Left kidney (tissue), 2 donors: Measurements from ENCODE around the gene ZDHHC13. TPM values are rescaled to one million over a fixed set of nuclear protein-coding genes. Genes with fewer than 3 reads are reported as not detected.

Experiments used
- DNase-seq: peaks from one replicate; pipeline ENCODE4 v3.0.0-alpha.2; 2013
- polyA plus RNA-seq: library from polyadenylated mRNA; unstranded; fragments of 120-200 nt; gene quantifications from one replicate; pipeline ENCODE4 v1.2.1, GENCODE V29; 2013; ENCODE audit not compliant: insufficient read length

Gene ZDHHC13
- polyA plus RNA-seq, 1 donor = 24.2 TPM

DNA sequence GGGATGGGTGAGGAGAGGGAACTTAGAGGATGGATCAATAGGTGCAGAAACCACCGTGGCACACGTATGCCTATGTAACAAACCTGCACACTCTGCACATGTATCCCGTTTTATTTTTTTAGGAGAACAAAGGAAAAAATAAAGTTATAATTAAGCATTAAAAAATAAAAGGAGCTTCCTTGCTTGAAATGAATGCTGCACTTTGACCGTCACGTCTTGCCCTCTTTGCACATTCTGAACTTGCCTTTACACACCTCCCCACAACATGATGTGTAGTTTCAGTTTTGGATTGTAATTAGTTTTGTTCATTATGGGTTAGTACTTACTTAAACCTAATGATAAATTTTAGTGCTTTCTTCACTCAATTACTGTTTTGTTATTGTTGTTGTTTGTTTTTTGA is 87.9 kb downstream of the ZDHHC13 start:
- DNase-seq = no peak

GRCh38 chr11:19208181-19208580 is 91.2 kb downstream of the ZDHHC13 start:
- no peak for DNase-seq

DNA sequence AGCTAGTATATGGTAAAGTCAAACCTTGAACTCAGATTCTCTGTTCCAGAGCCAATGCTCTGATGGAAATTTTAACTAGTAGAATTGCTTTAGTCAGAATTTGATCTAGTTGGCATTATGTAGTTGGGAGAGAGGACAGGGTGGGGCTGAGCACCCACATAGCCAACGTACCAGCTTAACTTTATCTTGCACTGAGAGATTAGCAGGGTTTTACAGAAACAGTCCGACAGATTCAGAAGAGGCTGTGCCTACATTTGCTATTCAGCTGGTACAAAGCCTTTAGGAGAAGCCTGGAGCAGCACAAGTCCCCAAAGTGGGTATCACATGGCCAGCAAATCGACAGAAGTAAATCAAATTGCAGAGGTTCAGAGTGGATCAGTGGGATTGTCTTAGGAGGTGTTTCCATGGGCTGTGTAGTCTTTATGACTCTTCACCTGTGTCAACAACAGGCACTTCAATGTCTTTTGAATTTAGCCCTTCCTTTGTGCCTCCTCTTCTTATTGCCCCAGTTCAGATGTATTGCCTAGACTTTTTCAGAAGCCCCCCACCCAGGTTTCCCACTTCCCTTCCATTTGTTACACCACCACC is 92.1 kb downstream of the ZDHHC13 start:
- DNase-seq = no peak

DNA sequence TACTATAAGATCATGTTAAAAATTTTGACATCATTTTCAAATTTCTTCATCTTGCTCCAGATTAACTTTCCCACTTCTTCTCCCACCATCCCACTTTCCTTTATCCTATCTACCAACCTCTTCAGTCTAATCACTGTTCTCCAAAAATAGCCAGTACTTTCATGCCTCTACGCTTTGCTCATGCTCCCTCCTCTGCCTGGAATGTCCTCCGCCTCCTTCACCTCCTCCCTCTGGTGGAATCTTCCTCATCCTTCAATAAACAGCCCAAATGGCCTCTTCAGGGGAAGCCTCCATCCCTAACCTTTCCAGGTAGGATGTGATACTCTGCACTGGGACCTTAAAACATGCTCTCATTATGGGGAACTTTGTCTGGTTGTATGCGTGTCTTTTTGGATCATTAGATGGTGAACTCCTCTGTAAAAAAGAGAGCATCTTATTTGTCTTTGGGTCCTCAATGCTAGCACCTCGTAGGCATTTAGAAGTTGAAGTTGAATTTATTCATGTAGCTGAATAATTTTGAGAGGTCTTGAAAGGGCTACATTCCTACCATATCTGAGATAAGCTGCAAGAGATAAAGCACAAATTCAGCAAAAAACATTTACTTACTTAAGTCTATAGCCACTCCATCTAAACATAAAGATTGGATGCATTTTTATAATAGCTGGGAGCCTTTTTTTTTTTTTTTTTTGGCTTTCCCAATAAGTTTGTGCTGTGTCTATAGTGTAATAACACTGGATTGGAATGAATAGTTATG is 92.8 kb downstream of the ZDHHC13 start:
- DNase-seq = no peak

GRCh38 chr11:19216021-19216420 is 99.1 kb downstream of the ZDHHC13 start:
- DNase-seq = no peak

DNA sequence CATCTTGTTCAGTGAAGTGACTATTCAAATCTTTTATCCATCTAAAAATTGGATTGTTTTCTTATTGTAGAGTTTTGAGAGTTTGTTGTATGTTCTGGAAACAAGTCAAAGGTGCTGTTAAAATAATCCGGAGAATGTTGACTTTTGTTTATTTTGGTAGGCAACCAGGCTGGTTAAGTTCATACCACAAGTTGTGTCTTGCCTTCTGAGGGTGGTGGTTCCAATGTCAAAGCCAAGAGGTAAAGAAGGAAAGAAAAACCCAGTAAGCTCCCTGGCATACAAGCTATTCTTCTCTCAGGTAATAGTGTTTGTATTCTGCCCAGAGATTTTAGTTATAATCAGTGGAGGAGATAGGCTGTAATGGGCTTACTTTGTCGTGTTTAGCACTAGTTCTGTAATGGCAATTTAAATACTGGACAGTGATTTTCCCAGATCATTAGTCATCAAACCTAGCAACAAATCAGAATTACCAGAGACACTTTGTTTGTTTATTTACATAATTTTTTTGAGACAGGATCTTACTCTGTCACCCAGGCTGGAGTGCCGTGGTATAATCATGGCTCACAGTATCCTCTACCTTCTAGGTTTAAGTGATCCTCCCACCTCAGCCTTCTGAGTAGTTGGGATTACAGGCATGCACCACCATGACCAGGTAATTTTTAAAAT is 99.9 kb downstream of the ZDHHC13 start:
- DNase-seq = no peak

DNA sequence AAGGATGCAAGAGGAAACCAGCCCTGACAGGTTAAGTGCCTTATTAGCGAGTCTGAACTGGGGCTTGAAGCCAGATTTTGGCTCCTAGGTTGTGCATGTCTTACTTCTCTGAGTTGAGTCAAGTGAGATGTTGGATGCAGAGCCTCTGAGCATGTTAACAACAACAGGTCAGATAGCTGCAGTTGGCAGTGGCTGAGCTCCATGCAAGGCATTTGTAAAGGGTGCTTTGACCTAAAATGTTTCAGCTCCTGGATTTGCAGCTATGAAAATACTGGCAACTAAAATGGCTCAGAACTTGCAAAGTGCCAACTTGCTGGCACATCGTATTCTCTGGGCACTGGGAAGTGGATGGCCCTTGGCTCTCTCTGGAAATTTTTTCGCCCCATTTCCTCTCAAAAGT is 101.2 kb downstream of the ZDHHC13 start:
- DNase-seq = no peak

GRCh38 chr11:19218786-19219460 is 102.0 kb downstream of the ZDHHC13 start:
- no peak for DNase-seq

DNA sequence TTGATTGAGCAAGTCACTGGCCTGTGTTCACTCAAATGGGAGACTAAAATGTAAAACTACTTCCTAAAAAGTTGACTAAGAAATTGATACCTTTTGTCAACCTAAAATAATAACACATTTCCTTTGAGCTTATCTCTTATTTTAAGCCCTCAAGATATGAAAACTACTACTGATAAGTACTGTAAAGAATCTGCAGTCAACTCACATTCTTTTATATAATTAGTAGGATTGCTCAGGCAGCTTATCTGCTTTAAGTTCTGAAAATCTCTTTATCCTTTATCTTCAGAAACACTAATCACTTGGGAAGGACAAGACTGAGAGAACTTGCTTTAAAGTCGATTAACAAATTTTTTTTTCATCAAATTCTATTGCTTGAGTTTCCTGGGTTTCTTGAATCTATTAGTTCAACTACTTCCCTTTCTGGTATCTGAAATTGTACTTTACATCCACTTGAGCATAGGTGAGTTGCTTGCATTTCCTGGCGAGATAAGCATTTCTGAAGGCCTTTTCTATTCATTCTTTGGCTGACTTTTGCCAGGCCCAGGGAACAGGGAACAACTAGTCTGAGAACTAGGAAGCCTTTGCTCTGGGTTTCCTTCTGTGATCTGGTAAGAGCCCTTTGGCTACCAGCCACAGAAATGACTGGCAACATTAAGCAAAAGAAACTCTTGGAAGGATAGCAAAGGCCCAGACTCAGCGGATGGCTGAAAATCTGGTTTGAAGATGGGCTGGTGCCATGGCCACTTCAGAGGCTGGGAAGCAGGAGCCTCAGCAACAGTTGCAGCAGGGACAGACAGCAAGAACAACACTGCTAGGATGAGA is 104.1 kb downstream of the ZDHHC13 start:
- DNase-seq = no peak

DNA sequence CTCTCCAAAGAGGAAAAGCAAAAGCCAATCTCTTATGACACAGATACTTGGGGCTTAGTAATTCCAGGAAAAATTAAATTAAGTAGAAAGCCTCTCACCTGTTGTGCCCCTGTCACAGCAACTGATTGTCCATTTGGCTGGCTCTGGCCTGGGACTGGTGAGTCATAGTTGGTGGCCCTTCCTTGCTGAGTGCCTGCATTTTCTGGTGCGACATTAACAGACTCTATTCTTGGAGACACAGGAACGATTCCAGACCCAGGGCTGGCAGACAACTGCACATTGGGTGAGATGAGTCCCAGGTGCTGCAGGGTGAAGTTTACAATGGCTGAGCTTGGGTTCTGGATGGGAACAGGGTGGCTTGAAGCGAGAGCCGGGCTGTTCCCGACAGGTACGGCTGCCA is 108.2 kb downstream of the ZDHHC13 start:
- DNase-seq = no peak

DNA sequence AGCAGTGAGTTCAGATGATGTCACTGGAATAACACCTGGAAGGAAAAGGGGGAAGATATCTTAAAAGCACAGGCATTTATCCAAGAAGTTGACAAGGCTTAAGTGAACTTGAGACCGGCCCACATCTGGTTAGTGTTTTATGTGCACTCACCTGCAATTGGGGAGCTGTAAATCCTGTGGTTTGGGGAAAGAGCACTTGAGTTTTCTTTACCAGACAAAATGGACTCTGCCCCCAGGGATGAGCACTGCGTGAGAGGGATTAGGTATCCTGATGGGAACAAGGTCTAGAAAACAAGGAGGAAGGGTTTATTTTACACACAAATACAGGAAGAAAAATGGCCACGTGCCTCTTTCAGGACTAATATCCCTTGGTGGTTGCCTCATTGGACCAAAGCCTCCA is 108.6 kb downstream of the ZDHHC13 start:
- no peak for DNase-seq

Other genes with a start within 250 kb of the ZDHHC13 start
- not detected for gene MRGPRX1, start 177.8 kb upstream of the ZDHHC13 start, polyA plus RNA-seq
- not detected for gene MRGPRX2, start 56.5 kb upstream of the ZDHHC13 start, polyA plus RNA-seq
- not detected for gene CSRP3, start 84.8 kb downstream of the ZDHHC13 start, polyA plus RNA-seq
- gene E2F8, start 123.8 kb downstream of the ZDHHC13 start, polyA plus RNA-seq = 11.4 TPM